ENCODE results near the gene OR7A10.

DNA sequence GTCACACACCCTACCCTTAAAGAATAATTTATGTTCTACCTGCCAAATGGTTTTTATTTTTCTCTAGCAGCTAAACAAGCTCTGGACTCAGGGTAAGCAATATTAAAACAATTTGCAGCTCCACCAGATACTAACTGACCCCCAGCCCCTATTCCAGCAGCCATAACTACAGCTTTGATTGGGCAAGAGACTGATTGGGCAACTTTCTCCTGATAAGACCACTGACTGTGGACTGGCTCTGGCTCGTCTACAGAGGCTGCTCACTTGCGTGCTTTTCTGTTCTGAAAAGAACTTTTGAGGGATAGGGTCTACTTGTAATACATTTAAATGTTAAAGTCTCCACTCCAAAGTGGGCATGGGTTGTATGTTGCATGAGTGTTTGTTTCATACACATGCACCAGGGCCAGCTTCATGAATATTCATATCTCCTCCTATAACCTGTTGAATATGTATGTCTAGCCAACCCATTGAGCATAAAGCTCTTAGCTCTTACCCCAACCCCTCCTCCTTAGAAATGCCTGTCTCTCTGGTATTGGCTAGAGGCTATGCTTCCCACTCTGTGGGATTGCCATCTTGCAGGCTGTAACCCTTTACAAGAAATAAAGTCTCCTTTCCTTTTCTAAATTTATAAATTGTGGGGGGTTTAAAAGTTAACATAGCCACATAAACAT lies 33.6 kb downstream of the OR7A10 start:
- TF ChIP-seq POLR2AphosphoS5 (IDR thresholded peaks at IDR 0.05) (no peak), POLR2A (IDR thresholded peaks at IDR 0.05) (no peak)

Data from spleen (tissue), 3 donors.